ENCODE results near the gene SART3.

DNA sequence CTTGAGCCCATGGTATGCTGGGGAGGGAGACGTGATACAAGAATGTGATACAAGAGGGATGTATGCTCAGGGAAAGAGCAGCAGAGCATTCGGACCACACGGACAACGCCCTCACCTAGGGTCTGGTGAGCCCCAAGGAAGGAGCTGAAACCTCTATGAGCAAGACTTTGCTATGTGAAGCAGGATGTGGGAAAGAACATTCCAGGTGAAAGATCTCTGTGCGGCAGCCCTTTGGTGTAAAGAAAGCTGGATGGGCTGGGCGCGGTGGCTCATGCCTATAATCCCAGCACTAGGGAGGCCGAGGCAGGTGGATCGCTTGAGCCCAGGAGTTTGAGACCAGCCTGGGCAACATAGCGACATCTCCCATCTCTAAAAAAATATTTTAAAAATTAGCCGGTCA lies 62.8 kb downstream of the SART3 start:
- TF ChIP-seq, protein P1, sequence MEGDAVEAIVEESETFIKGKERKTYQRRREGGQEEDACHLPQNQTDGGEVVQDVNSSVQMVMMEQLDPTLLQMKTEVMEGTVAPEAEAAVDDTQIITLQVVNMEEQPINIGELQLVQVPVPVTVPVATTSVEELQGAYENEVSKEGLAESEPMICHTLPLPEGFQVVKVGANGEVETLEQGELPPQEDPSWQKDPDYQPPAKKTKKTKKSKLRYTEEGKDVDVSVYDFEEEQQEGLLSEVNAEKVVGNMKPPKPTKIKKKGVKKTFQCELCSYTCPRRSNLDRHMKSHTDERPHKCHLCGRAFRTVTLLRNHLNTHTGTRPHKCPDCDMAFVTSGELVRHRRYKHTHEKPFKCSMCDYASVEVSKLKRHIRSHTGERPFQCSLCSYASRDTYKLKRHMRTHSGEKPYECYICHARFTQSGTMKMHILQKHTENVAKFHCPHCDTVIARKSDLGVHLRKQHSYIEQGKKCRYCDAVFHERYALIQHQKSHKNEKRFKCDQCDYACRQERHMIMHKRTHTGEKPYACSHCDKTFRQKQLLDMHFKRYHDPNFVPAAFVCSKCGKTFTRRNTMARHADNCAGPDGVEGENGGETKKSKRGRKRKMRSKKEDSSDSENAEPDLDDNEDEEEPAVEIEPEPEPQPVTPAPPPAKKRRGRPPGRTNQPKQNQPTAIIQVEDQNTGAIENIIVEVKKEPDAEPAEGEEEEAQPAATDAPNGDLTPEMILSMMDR (IDR thresholded peaks at IDR 0.05) = no peak
- TF ChIP-seq POLR2A (IDR thresholded peaks at IDR 0.05) = no peak

All from esophagus squamous epithelium (tissue), 4 donors.